Measurements from ENCODE around the gene SNX32. TPM values are rescaled to one million over a fixed set of nuclear protein-coding genes. Genes with fewer than 3 reads are reported as not detected.
A peak's percentile ranks its signal among the peaks of the same experiment; 100 is the strongest.

Gene SNX32
- total RNA-seq, 1 experiment from 2014 or later = not detected

DNA sequence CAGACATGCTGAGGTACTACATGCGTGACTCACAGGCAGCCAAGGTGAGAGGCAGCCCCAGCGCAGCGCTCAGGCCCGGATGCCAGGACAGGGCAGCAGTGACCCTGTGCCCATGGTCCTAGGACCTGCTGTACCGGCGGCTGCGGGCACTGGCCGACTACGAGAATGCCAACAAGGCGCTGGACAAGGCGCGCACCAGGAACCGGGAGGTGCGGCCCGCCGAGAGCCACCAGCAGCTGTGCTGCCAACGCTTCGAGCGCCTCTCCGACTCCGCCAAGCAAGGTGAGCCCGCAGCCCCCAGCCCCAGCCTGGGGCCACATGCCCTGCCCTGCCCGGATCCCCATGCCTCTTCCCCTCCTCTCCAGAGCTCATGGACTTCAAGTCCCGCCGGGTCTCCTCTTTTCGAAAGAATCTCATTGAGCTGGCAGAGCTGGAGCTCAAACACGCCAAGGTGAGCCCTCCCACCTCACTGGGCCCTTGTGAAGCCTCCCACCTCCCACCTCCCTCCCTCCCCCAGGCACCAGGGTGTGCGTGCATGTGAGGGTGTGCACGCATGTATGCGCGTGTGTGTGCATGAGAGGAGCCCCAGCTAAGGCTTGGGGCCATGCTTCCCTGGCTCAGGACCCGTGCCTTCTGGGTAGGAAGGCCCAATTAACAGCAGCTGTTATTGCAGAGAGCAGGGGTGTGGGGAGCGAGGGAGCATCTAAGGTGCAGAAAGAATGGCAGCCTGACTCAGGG is 18.9 kb downstream of the SNX32 start (continued):
- TF ChIP-seq ELF1 (IDR thresholded peaks at IDR 0.05; ENCODE audit: borderline replicate concordance, low read depth) (no peak), EZH2phosphoT487 (IDR thresholded peaks at IDR 0.05; ENCODE audit: borderline replicate concordance) (no peak)
- TF ChIP-seq, protein P1, sequence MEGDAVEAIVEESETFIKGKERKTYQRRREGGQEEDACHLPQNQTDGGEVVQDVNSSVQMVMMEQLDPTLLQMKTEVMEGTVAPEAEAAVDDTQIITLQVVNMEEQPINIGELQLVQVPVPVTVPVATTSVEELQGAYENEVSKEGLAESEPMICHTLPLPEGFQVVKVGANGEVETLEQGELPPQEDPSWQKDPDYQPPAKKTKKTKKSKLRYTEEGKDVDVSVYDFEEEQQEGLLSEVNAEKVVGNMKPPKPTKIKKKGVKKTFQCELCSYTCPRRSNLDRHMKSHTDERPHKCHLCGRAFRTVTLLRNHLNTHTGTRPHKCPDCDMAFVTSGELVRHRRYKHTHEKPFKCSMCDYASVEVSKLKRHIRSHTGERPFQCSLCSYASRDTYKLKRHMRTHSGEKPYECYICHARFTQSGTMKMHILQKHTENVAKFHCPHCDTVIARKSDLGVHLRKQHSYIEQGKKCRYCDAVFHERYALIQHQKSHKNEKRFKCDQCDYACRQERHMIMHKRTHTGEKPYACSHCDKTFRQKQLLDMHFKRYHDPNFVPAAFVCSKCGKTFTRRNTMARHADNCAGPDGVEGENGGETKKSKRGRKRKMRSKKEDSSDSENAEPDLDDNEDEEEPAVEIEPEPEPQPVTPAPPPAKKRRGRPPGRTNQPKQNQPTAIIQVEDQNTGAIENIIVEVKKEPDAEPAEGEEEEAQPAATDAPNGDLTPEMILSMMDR (IDR thresholded peaks at IDR 0.05 in 2 of 3, conservative IDR thresholded peaks at IDR 0.05 in 1 of 3; ENCODE audit: borderline replicate concordance in 1 of 3, insufficient read depth in 1 of 3, low read depth in 2 of 3, low read length in 2 of 3) = no peak

DNA sequence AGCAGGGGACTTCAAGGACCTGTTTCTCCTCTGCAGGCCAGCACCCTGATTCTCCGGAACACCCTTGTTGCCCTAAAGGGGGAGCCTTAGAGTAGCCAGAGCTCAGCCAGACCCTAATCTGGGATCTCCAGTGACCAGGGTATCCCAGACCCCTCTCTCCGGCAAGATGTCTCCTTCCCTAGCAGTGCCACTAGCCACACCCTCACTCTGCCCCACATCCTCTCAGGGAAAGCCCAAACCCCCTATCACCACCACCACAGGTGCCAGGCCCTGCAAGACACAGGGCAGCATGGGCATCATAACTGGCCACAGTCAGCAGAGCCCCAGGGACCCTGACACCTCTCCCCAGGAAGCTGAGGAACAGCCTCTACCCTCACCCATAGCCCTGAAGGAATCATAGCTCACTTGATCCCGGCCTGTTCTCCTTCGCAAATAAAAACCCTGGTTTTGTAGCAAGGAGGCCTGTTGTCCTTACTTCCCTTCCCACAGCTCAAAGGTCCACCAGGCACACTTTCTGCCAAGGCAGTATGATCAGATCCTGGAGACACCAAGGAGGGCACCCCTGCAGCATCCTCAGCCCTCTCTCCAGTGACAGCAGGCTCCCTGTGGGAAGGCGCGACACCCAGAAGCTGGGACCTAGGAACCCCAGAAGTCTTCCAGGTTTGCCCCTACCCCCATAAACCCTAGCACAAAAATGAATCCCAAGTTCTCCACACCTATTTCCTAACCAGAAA is 19.6 kb downstream of the SNX32 start:
- POLR2A ChIA-PET = interaction anchor here (0.6 to 1.2 kb wide), 4 partner anchors 17 to 141 kb away, joined by 3 to 6 read pairs (median 4); partner anchors contain the start of genes FIBP and KAT5
- H4K20me1 ChIP-seq (ENCODE audit: insufficient read depth) = peaks cover 15% of the 10 kb centered on the region; the same call in 1 of the 2 replicates
- RAD21 ChIA-PET (ENCODE audit: low non-redundant PET in 1 of 2, low total read pairs in 2 of 2, uncharacterized antibody in 2 of 2, unreplicated experiment in 2 of 2) = no interaction called here

More for the DNA sequence above, 19.6 kb downstream of the SNX32 start:
- Histone ChIP-seq H3K9me2 (ENCODE audit: insufficient read depth) (no peaks in the 10 kb centered on the region), H3K4me2 (ENCODE audit: low read length) (no peak overlapping the region), H3K4me3 (replicated peaks in 1 of 2; ENCODE audit: low read depth in 1 of 2, low read length in 2 of 2) (no peak overlapping the region), H3K27ac (ENCODE audit: low read depth, low read length) (no peak overlapping the region; the same call in 1 of the 2 replicates), H3K9ac (ENCODE audit: low read length) (no peak overlapping the region), H3K4me1 (ENCODE audit: control insufficient read depth in 1 of 2, insufficient read depth in 2 of 2, low read length in 2 of 2) (peaks cover 7 to 15% of the 10 kb centered on the region in 2 experiments), H3K27me3 (ENCODE audit: insufficient read depth, low read length) (no peaks in the 10 kb centered on the region), H3K36me3 (ENCODE audit: control insufficient read depth in 1 of 2, insufficient read depth in 2 of 2, low read length in 2 of 2) (peaks cover 31 to 56% of the 10 kb centered on the region in 2 experiments), H2AFZ (ENCODE audit: low read depth, low read length, poor library complexity, severe bottlenecking) (no peak overlapping the region), H3K79me2 (ENCODE audit: insufficient read depth, low read length) (peaks cover 41% of the 10 kb centered on the region), H3K9me3 (ENCODE audit: control insufficient read depth in 1 of 2, insufficient read depth in 1 of 2, low read depth in 1 of 2, low read length in 2 of 2) (no peaks in the 10 kb centered on the region; a peak in 1 of 4 replicates)
- intact Hi-C loops (cut with micrococcal nuclease) = no loop called here
- TF ChIP-seq, protein P2, sequence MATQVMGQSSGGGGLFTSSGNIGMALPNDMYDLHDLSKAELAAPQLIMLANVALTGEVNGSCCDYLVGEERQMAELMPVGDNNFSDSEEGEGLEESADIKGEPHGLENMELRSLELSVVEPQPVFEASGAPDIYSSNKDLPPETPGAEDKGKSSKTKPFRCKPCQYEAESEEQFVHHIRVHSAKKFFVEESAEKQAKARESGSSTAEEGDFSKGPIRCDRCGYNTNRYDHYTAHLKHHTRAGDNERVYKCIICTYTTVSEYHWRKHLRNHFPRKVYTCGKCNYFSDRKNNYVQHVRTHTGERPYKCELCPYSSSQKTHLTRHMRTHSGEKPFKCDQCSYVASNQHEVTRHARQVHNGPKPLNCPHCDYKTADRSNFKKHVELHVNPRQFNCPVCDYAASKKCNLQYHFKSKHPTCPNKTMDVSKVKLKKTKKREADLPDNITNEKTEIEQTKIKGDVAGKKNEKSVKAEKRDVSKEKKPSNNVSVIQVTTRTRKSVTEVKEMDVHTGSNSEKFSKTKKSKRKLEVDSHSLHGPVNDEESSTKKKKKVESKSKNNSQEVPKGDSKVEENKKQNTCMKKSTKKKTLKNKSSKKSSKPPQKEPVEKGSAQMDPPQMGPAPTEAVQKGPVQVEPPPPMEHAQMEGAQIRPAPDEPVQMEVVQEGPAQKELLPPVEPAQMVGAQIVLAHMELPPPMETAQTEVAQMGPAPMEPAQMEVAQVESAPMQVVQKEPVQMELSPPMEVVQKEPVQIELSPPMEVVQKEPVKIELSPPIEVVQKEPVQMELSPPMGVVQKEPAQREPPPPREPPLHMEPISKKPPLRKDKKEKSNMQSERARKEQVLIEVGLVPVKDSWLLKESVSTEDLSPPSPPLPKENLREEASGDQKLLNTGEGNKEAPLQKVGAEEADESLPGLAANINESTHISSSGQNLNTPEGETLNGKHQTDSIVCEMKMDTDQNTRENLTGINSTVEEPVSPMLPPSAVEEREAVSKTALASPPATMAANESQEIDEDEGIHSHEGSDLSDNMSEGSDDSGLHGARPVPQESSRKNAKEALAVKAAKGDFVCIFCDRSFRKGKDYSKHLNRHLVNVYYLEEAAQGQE (IDR thresholded peaks at IDR 0.05; ENCODE audit: low read depth) = no peak
- TF ChIP-seq, protein P1 (IDR thresholded peaks at IDR 0.05 in 2 of 3, conservative IDR thresholded peaks at IDR 0.05 in 1 of 3; ENCODE audit: borderline replicate concordance in 1 of 3, insufficient read depth in 1 of 3, low read depth in 2 of 3, low read length in 2 of 3) = 0 out of 6 replicates have a peak, but pooled peaks of 1 of the 3 experiments have one; percentile 7
- no peak for ATAC-seq
- no TSS peak for BruUV-seq (replicated peaks)
- DNase-seq (ENCODE audit: low read depth, low spot score) = no peak
- CTCF ChIA-PET = no interaction called here

All from HCT116 (cell line).